H1 (cell line): ENCODE measurements around the gene CLCA4. TPM values are rescaled to one million over a fixed set of nuclear protein-coding genes. Genes with fewer than 3 reads are reported as not detected.

ENCODE experiments used
- CTCF ChIA-PET: fragments of 300-600 bp; sonication (Branson Sonifier 250); formaldehyde crosslinking; loops from one replicate; lab custom pipeline; 2021; ENCODE audit not compliant: partially characterized antibody; lab: Charles Lee
- POLR2A ChIA-PET: fragments of 300-600 bp; sonication (Branson Sonifier 250); formaldehyde crosslinking; loops from one replicate; lab custom pipeline; 2021; ENCODE audit warnings: inconsistent platforms; ENCODE audit not compliant: partially characterized antibody; lab: Charles Lee
- DNase-seq, 2 experiments: peaks; one replicate each; pipeline versions ENCODE4 v3.0.0 to v3.0.0-alpha.2; 2010 to 2022; ENCODE audit warnings: low spot score in 2 of 2, low read depth in 1 of 2, mixed read lengths in 1 of 2
- FAIRE-seq: peaks from 2 replicates; lab custom pipeline; 2011; peaks lifted over from hg19 to GRCh38; lab: Jason Lieb, UNC
- H2AFZ ChIP-seq: 2 replicates; pipeline ENCODE4 v1.8.1; 2012; ENCODE audit warnings: low read length, inconsistent platforms
- H2AK5ac ChIP-seq: 2 replicates; pipeline ENCODE4 v1.6.1; 2013; ENCODE audit warnings: low read depth, low read length
- H2BK120ac ChIP-seq: replicated peaks from 2 replicates; pipeline ENCODE3; 2013; ENCODE audit warnings: low read depth, low read length, inconsistent platforms
- H2BK12ac ChIP-seq: 2 replicates; pipeline ENCODE4 v1.6.1; 2013; ENCODE audit warnings: low read depth, low read length
- H2BK15ac ChIP-seq: 2 replicates; pipeline ENCODE4 v1.6.1; 2013; ENCODE audit warnings: low read length
- H2BK20ac ChIP-seq: 2 replicates; pipeline ENCODE4 v1.6.1; 2013; ENCODE audit warnings: low read length
- H2BK5ac ChIP-seq: 2 replicates; pipeline ENCODE4 v1.6.1; 2013; ENCODE audit warnings: low read depth, low read length
- H3K14ac ChIP-seq: 2 replicates; pipeline ENCODE4 v1.6.1; 2013; ENCODE audit warnings: inconsistent platforms; ENCODE audit not compliant: insufficient read length
- H3K18ac ChIP-seq: 2 replicates; pipeline ENCODE4 v1.6.1; 2013; ENCODE audit warnings: low read length; ENCODE audit errors: extremely low read depth
- H3K23ac ChIP-seq: 2 replicates; pipeline ENCODE4 v1.6.1; 2013; ENCODE audit warnings: inconsistent platforms; ENCODE audit not compliant: insufficient read length
- H3K23me2 ChIP-seq: 2 replicates; pipeline ENCODE4 v1.6.1; 2013; ENCODE audit warnings: low read depth, low read length
- H3K27ac ChIP-seq: 2 replicates; pipeline ENCODE4 v1.6.1; 2011; ENCODE audit warnings: low read depth, low read length, inconsistent platforms
- H3K27me3 ChIP-seq, 4 experiments: replicated peaks in 1 of 4; 1 replicate in 1 of 4; 2 replicates in 3 of 4; pipeline versions ENCODE4 v1.6.1 to v1.8.1; 2011 to 2013; ENCODE audit warnings: low read length in 3 of 4, mild to moderate bottlenecking in 3 of 4, inconsistent platforms in 2 of 4, mixed read lengths in 2 of 4, moderate library complexity in 1 of 4; ENCODE audit not compliant: control insufficient read depth in 3 of 4, insufficient read depth in 3 of 4; ENCODE audit errors: extremely low read depth in 1 of 4
- H3K36me3 ChIP-seq, 4 experiments: 2 replicates each; pipeline versions ENCODE4 v1.6.1 to v1.8.1; 2011 to 2013; ENCODE audit warnings: mild to moderate bottlenecking in 4 of 4, low read length in 3 of 4, moderate library complexity in 2 of 4, control low read depth in 1 of 4, inconsistent platforms in 1 of 4; ENCODE audit not compliant: insufficient read depth in 4 of 4, control insufficient read depth in 2 of 4
- H3K4ac ChIP-seq: replicated peaks from 2 replicates; pipeline ENCODE3; 2013; ENCODE audit warnings: low read length, low read depth, mixed read lengths, inconsistent platforms; ENCODE audit not compliant: insufficient read length
- H3K4me1 ChIP-seq, 4 experiments: replicated peaks in 1 of 4; 1 replicate in 1 of 4; 2 replicates in 3 of 4; pipeline versions ENCODE4 v1.6.1 to v1.8.1; 2011 to 2013; ENCODE audit warnings: low read length in 3 of 4, inconsistent platforms in 2 of 4, mixed read lengths in 1 of 4; ENCODE audit not compliant: insufficient read depth in 4 of 4, control insufficient read depth in 3 of 4
- H3K4me2 ChIP-seq, 2 experiments: 2 replicates each; pipeline versions ENCODE4 v1.6.1 to v1.8.1; 2011 to 2013; ENCODE audit warnings: low read depth in 2 of 2, low read length in 2 of 2, control low read depth in 1 of 2, inconsistent platforms in 1 of 2, mild to moderate bottlenecking in 1 of 2; ENCODE audit not compliant: insufficient read depth in 1 of 2
- H3K4me3 ChIP-seq, 4 experiments: fragments of 200-600, 300-600 bp in 1 of 4; sonication (generic), shearing (Covaris generic), sonication (Bioruptor Twin) in 1 of 4; 2 replicates each; pipeline versions ENCODE4 v1.5.1 to v1.8.1; 2011 to 2016; ENCODE audit warnings: low read length in 4 of 4, low read depth in 3 of 4, control low read depth in 2 of 4, inconsistent platforms in 2 of 4, mild to moderate bottlenecking in 2 of 4, mixed read lengths in 1 of 4, moderate library complexity in 1 of 4; ENCODE audit not compliant: insufficient read depth in 2 of 4; ENCODE audit errors: extremely low read depth in 1 of 4
- H3K56ac ChIP-seq: replicated peaks from 2 replicates; pipeline ENCODE3; 2013; ENCODE audit warnings: low read depth, mild to moderate bottlenecking, mixed read lengths, low read length, inconsistent platforms; ENCODE audit not compliant: insufficient read length
- H3K79me1 ChIP-seq: 2 replicates; pipeline ENCODE4 v1.6.1; 2013; ENCODE audit warnings: low read depth, low read length, control low read depth
- H3K79me2 ChIP-seq, 2 experiments: 2 replicates each; pipeline versions ENCODE4 v1.6.1 to v1.8.1; 2012 to 2013; ENCODE audit warnings: low read length in 2 of 2, mild to moderate bottlenecking in 2 of 2, inconsistent platforms in 1 of 2; ENCODE audit not compliant: insufficient read depth in 2 of 2, control insufficient read depth in 1 of 2
- H3K9ac ChIP-seq, 4 experiments: replicated peaks in 1 of 4; 1 replicate in 1 of 4; 2 replicates in 3 of 4; pipeline versions ENCODE4 v1.6.1 to v1.8.1; 2011 to 2013; ENCODE audit warnings: low read depth in 3 of 4, low read length in 3 of 4, control low read depth in 2 of 4, mild to moderate bottlenecking in 2 of 4, moderate library complexity in 2 of 4, inconsistent platforms in 1 of 4; ENCODE audit errors: extremely low read depth in 1 of 4
- H3K9me3 ChIP-seq, 2 experiments: 2 replicates each; pipeline versions ENCODE4 v1.6.1 to v1.8.1; 2012 to 2013; ENCODE audit warnings: mild to moderate bottlenecking in 2 of 2, moderate library complexity in 2 of 2, control low read depth in 1 of 2, inconsistent platforms in 1 of 2, low read depth in 1 of 2, low read length in 1 of 2, mixed read lengths in 1 of 2; ENCODE audit not compliant: insufficient read depth in 2 of 2
- H4K20me1 ChIP-seq, 2 experiments: replicated peaks in 1 of 2; 2 replicates each; pipeline versions ENCODE3 to v1.8.1; 2011 to 2013; ENCODE audit warnings: inconsistent platforms in 2 of 2, low read length in 2 of 2, mild to moderate bottlenecking in 1 of 2; ENCODE audit not compliant: insufficient read depth in 2 of 2, control insufficient read depth in 1 of 2
- H4K5ac ChIP-seq: 2 replicates; pipeline ENCODE4 v1.6.1; 2013; ENCODE audit warnings: low read length, low read depth, mixed read lengths, inconsistent platforms; ENCODE audit not compliant: insufficient read length
- H4K8ac ChIP-seq: 2 replicates; pipeline ENCODE4 v1.8.0; 2013; ENCODE audit warnings: mild to moderate bottlenecking, moderate library complexity, low read length, inconsistent platforms; ENCODE audit not compliant: insufficient read depth; ENCODE audit errors: extremely low read depth
- H4K91ac ChIP-seq: replicated peaks from 2 replicates; pipeline ENCODE3; 2013; ENCODE audit warnings: low read length, mixed read lengths, inconsistent platforms; ENCODE audit not compliant: insufficient read length
- ASH2L ChIP-seq: fragments of 200-600, 300-600 bp; sonication (generic); IDR thresholded peaks from one replicate; pipeline ENCODE4 v1.7.1; 2017; ENCODE audit warnings: low read length
- CHD2 ChIP-seq: IDR thresholded peaks from 2 replicates; pipeline ENCODE4 v1.6.1; 2012; ENCODE audit warnings: low read length, improper control_type of control experiment
- CTBP2 ChIP-seq: IDR thresholded peaks from 2 replicates; pipeline ENCODE4 v1.7.0; 2011; ENCODE audit warnings: borderline replicate concordance, mild to moderate bottlenecking, moderate library complexity, mixed read lengths, low read length; ENCODE audit not compliant: insufficient read depth, insufficient read length
- EGR1 ChIP-seq: IDR thresholded peaks from 2 replicates; pipeline ENCODE4 v1.6.1; 2011; ENCODE audit warnings: low read depth, low read length, borderline replicate concordance
- GABPA ChIP-seq: IDR thresholded peaks from 2 replicates; pipeline ENCODE4 v1.6.1; 2011; ENCODE audit warnings: mild to moderate bottlenecking, low read length, moderate library complexity, borderline replicate concordance; ENCODE audit not compliant: insufficient read depth
- PHF8 ChIP-seq: fragments of 200-600 bp; sonication (generic); conservative IDR thresholded peaks from 2 replicates; pipeline ENCODE4 v1.7.1; 2012; ENCODE audit warnings: low read depth, mild to moderate bottlenecking, inconsistent platforms, low read length, moderate library complexity
- POLR2AphosphoS5 ChIP-seq: IDR thresholded peaks from 2 replicates; pipeline ENCODE4 v1.6.1; 2011; ENCODE audit warnings: low read depth, low read length
- SIX5 ChIP-seq: IDR thresholded peaks from 2 replicates; pipeline ENCODE4 v1.6.1; 2011; ENCODE audit warnings: mild to moderate bottlenecking, low read depth, low read length
- SRF ChIP-seq: IDR thresholded peaks from 2 replicates; pipeline ENCODE4 v1.6.1; 2011; ENCODE audit warnings: mild to moderate bottlenecking, low read depth, low read length, moderate library complexity
- SUZ12 ChIP-seq: fragments of 200-600 bp; sonication (generic); IDR thresholded peaks from 2 replicates; pipeline ENCODE4 v1.6.1; 2012; ENCODE audit warnings: mild to moderate bottlenecking, inconsistent platforms, low read length, moderate library complexity, mixed read lengths
- TAF1 ChIP-seq: IDR thresholded peaks from 2 replicates; pipeline ENCODE4 v1.6.1; 2011; ENCODE audit warnings: mild to moderate bottlenecking, low read depth, low read length
- TAF7 ChIP-seq: optimal IDR thresholded peaks from 2 replicates; pipeline ENCODE3; 2011; ENCODE audit warnings: low read depth, mild to moderate bottlenecking, inconsistent platforms, low read length, moderate library complexity, borderline replicate concordance
- TCF12 ChIP-seq: IDR thresholded peaks from 2 replicates; pipeline ENCODE4 v1.6.1; 2011; ENCODE audit warnings: low read depth, mild to moderate bottlenecking, low read length
- TEAD4 ChIP-seq: IDR thresholded peaks from 2 replicates; pipeline ENCODE4 v1.6.1; 2012; ENCODE audit warnings: low read depth, low read length, inconsistent platforms, mixed read lengths
- WGBS, 2 experiments: shearing (Covaris generic) in 1 of 2; methylation state at CpG; one replicate each; pipeline versions ENCODE4 v1.1.6 to v1.1.7; 2013 to 2015; ENCODE audit warnings: low lambda C conversion rate in 2 of 2, mixed read lengths in 2 of 2, inconsistent platforms in 1 of 2, low coverage in 1 of 2, missing lambda C conversion rate in 1 of 2; ENCODE audit not compliant: insufficient replicate concordance in 2 of 2, insufficient coverage in 1 of 2, insufficient read length in 1 of 2; ENCODE audit errors: extremely low coverage in 1 of 2, missing lambda C conversion rate in 1 of 2; 5-methylcytosine and 5-hydroxymethylcytosine counted together
- polyA plus RNA-seq, 7 experiments: library from polyadenylated mRNA; depleted of rRNA in 3 of 7; stranded (reverse) in 5 of 7; unstranded in 2 of 7; fragments of >200 nt in 5 of 7; fragments of 200-250 nt in 2 of 7; gene quantifications; 1 replicate in 5 of 7; 2 replicates in 1 of 7; 4 replicates in 1 of 7; pipeline versions ENCODE4 v1.2.1 to v1.2.3, GENCODE V29; 2011 to 2013; ENCODE audit warnings: missing spikeins in 2 of 7, mixed read lengths in 2 of 7
- total RNA-seq: library from RNA; stranded (reverse); fragmentation: NEBNext Ultra II Directional; extraction: Animal tissue kit (Norgen Biotek cat#: 25700); gene quantifications from 2 replicates; pipeline ENCODE4 v1.2.1, GENCODE V29; 2021
- TF ChIP-seq, protein P1 (sequence below): IDR thresholded peaks from 2 replicates; pipeline ENCODE4 v1.6.1; 2012; ENCODE audit warnings: inconsistent platforms

Gene CLCA4
- total and polyA plus RNA-seq, 2 of the 8 experiments (the other 6 are each of a cell fraction or from before 2014, with no cell fraction given), result not detected

DNA sequence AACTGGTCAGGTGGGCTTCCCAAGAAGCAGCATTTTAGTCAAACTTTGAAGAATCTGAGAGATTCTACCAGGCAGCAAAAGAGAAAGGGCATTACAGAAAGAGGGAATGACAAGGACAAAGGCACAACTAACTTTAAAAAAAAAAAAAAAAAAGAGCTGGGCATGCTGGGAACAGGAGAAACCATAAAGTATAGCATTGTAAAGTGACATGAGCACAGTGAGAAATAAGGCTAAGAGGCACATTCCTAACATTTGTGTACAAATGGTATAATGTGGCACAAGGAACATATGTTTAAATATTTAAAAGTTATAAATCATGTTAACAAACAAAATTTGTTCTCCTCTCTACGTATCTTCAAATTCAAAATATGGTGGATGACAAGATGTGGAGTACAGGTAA lies 69.6 kb downstream of the CLCA4 start:
- Histone ChIP-seq H3K79me2 (no peaks in the 10 kb centered on the region), H3K4me3 (no peak overlapping the region), H2AFZ (no peak overlapping the region), H4K8ac (no peak overlapping the region), H3K36me3 (no peaks in the 10 kb centered on the region), H2BK120ac (no peak overlapping the region), H2AK5ac (no peak overlapping the region), H3K23ac (no peak overlapping the region), H3K79me1 (no peaks in the 10 kb centered on the region), H3K56ac (no peak overlapping the region)
- POLR2A ChIA-PET, result no interaction called here
- DNase-seq, result no peak
- CTCF ChIA-PET, result no interaction called here
- no peak for TF ChIP-seq CHD2
- TF ChIP-seq TAF1, result no peak
- TF ChIP-seq SIX5, result no peak
- no peak for TF ChIP-seq TAF7
- TF ChIP-seq PHF8, result no peak
- no peak for TF ChIP-seq POLR2AphosphoS5
- TF ChIP-seq CTBP2, result no peak
- no peak for TF ChIP-seq GABPA
- TF ChIP-seq ASH2L, result no peak
- TF ChIP-seq TEAD4, result no peak
- TF ChIP-seq EGR1, result no peak
- TF ChIP-seq, protein P1, sequence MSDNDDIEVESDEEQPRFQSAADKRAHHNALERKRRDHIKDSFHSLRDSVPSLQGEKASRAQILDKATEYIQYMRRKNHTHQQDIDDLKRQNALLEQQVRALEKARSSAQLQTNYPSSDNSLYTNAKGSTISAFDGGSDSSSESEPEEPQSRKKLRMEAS, result no peak
- TF ChIP-seq SUZ12, result no peak
- no peak for TF ChIP-seq SRF
- TF ChIP-seq TCF12, result no peak
- TF ChIP-seq, all 59 proteins: peak for 0
- Histone ChIP-seq H3K27ac (no peak overlapping the region), H3K27me3 (no peaks in the 10 kb centered on the region), H3K23me2 (no peaks in the 10 kb centered on the region), H4K91ac (no peak overlapping the region), H4K20me1 (no peaks in the 10 kb centered on the region), H3K18ac (no peak overlapping the region), H2BK12ac (no peak overlapping the region), H4K5ac (no peak overlapping the region), H2BK5ac (no peak overlapping the region), H2BK15ac (no peak overlapping the region), H3K4ac (no peak overlapping the region), H3K14ac (no peak overlapping the region), H2BK20ac (no peak overlapping the region), H3K4me1 (no peaks in the 10 kb centered on the region; a peak in 2 of 7 replicates), H3K9me3 (peaks cover 15 to 20% of the 10 kb centered on the region in 2 experiments), H3K9ac (no peak overlapping the region), H3K4me2 (no peak overlapping the region)
- FAIRE-seq, result no peak
- WGBS, 2 experiments, result 89% methylated on average over 1 of the region's 1 CpG; no CpG with 5 or more reads in 1 of the 2 experiments
